GM12878 (cell line): Measurements from ENCODE around the gene GRM3. TPM values are rescaled to one million over a fixed set of nuclear protein-coding genes. Genes with fewer than 3 reads are reported as not detected.

Experiments
- ATAC-seq: fragments of 200-7000 bp; cut with Tn5 transposase; 3 replicates; pipeline ENCODE4 v1.9.1; 2020; ENCODE audit warnings: mild to moderate bottlenecking, moderate library complexity
- BruUV-seq: library from RNA; stranded (reverse); fragments of 400-500 nt; replicated peaks from 2 replicates; lab custom pipeline; 2021; lab: Mats Ljungman, UMichigan
- CTCF ChIA-PET: fragments of 300-600 bp; sonication (Branson Sonifier 250); formaldehyde crosslinking; extraction: SDS; loops from one replicate; lab custom pipeline; 2021; ENCODE audit warnings: inconsistent platforms; lab: Yijun Ruan, JAX
- POLR2A ChIA-PET: fragments of 350-600 bp; formaldehyde crosslinking; extraction: SDS; loops from one replicate; lab custom pipeline; 2021; ENCODE audit warnings: inconsistent platforms; lab: Charles Lee
- RAD21 ChIA-PET: fragments of 300-600 bp; sonication (Branson Sonifier 250); formaldehyde crosslinking; loops from one replicate; lab custom pipeline; 2023; ENCODE audit warnings: antibody characterized with exemption; ENCODE audit not compliant: unreplicated experiment; lab: Charles Lee
- SMC1A ChIA-PET: fragments of 300-600 bp; sonication (Branson Sonifier 250); formaldehyde crosslinking; loops from one replicate; lab custom pipeline; 2023; ENCODE audit not compliant: unreplicated experiment, uncharacterized antibody; lab: Charles Lee
- DNase-seq: peaks from one replicate; pipeline ENCODE4 v3.0.0-alpha.2; 2011; ENCODE audit warnings: low read depth, low spot score
- FAIRE-seq: peaks from 3 replicates; lab custom pipeline; 2011; peaks lifted over from hg19 to GRCh38; lab: Jason Lieb, UNC
- H2AFZ ChIP-seq: 2 replicates; pipeline ENCODE4 v1.6.0; 2011; ENCODE audit warnings: low read depth, low read length, control low read depth; ENCODE audit not compliant: control insufficient read depth
- H3K27ac ChIP-seq: 2 replicates; pipeline ENCODE4 v1.5.1; 2011; ENCODE audit warnings: control low read depth; ENCODE audit not compliant: control insufficient read depth, insufficient read depth
- H3K27me3 ChIP-seq, 2 experiments: replicated peaks in 1 of 2; 2 replicates each; pipeline versions ENCODE4 v1.6.0 to v1.6.1; 2011; ENCODE audit warnings: low read length in 1 of 2; ENCODE audit not compliant: control insufficient read depth in 2 of 2, insufficient read depth in 2 of 2
- H3K36me3 ChIP-seq, 2 experiments: 2 replicates each; pipeline ENCODE4 v1.5.1; 2011; ENCODE audit warnings: low read length in 1 of 2; ENCODE audit not compliant: control insufficient read depth in 2 of 2, insufficient read depth in 2 of 2
- H3K4me1 ChIP-seq: 2 replicates; pipeline ENCODE4 v1.6.1; 2011; ENCODE audit warnings: mild to moderate bottlenecking, low read length, moderate library complexity, mixed read lengths; ENCODE audit not compliant: control insufficient read depth, insufficient read depth
- H3K4me2 ChIP-seq: 2 replicates; pipeline ENCODE4 v1.6.0; 2011; ENCODE audit warnings: control low read depth; ENCODE audit not compliant: control insufficient read depth, insufficient read depth
- H3K4me3 ChIP-seq: fragments of 200-600 bp; sonication (generic); 2 replicates; pipeline ENCODE4 v1.5.1; 2016
- H3K79me2 ChIP-seq: 2 replicates; pipeline ENCODE4 v1.6.0; 2011; ENCODE audit warnings: low read length; ENCODE audit not compliant: control insufficient read depth, insufficient read depth
- H3K9ac ChIP-seq: 2 replicates; pipeline ENCODE4 v1.8.0; 2011; ENCODE audit warnings: low read length, control low read depth, mixed read lengths; ENCODE audit not compliant: control insufficient read depth, insufficient read depth
- H3K9me3 ChIP-seq: replicated peaks from 3 replicates; pipeline ENCODE4 v1.5.1; 2011; ENCODE audit warnings: mild to moderate bottlenecking, low read length; ENCODE audit not compliant: control insufficient read depth, insufficient read depth
- H4K20me1 ChIP-seq: 2 replicates; pipeline ENCODE4 v1.6.0; 2011; ENCODE audit not compliant: control insufficient read depth, insufficient read depth
- FOS ChIP-seq: IDR thresholded peaks from 3 replicates; pipeline ENCODE4 v1.6.1; 2011; ENCODE audit warnings: borderline replicate concordance; ENCODE audit not compliant: insufficient read length; ENCODE audit errors: extremely low read depth
- IRF4 ChIP-seq: IDR thresholded peaks from 2 replicates; pipeline ENCODE4 v1.6.1; 2011; ENCODE audit warnings: low read depth, low read length
- JUNB ChIP-seq: IDR thresholded peaks from 2 replicates; pipeline ENCODE4 v1.6.1; 2016; ENCODE audit warnings: antibody characterized with exemption, mild to moderate bottlenecking
- PML ChIP-seq: IDR thresholded peaks from 2 replicates; pipeline ENCODE4 v1.6.1; 2012; ENCODE audit warnings: low read length, inconsistent platforms
- TBL1XR1 ChIP-seq: IDR thresholded peaks from 2 replicates; pipeline ENCODE4 v1.6.1; 2012; ENCODE audit warnings: low read depth, low read length, improper control_type of control experiment
- ZSCAN29 ChIP-seq: fragments of 450-650 bp; IDR thresholded peaks from 2 replicates; pipeline ENCODE4 v1.6.1; 2017; ENCODE audit warnings: mild to moderate bottlenecking, moderate library complexity
- WGBS: methylation state at CpG from one replicate; pipeline ENCODE4 v1.1.6; 2016; ENCODE audit warnings: low lambda C conversion rate; ENCODE audit not compliant: insufficient replicate concordance, insufficient coverage; ENCODE audit errors: missing lambda C conversion rate; 5-methylcytosine and 5-hydroxymethylcytosine counted together
- in situ Hi-C: fragments of 300-500 bp; cut with MboI; formaldehyde crosslinking; loops from 9 replicates; pipeline ENCODE4 v1.14.3; 2018; ENCODE audit warnings: mixed read lengths
- intact Hi-C: fragments of 100-400 bp; cut with micrococcal nuclease; formaldehyde crosslinking; loops from one replicate; pipeline ENCODE4 v1.14.2; 2022; ENCODE audit not compliant: unreplicated experiment
- polyA plus RNA-seq, 11 experiments: library from polyadenylated mRNA; depleted of rRNA in 4 of 11; unstranded in 6 of 11; stranded (reverse) in 5 of 11; fragments of >200 nt; fragmentation: Nextera tagmentation in 4 of 11; fragmentation: Illumina TruSeq in 1 of 11; extraction: Ambion mirVana in 4 of 11; extraction: Trizol in 1 of 11; gene quantifications; 1 replicate in 1 of 11; 2 replicates in 10 of 11; pipeline versions ENCODE4 v1.2.1 to v1.2.3, GENCODE V29; 2011 to 2016; ENCODE audit warnings: inconsistent platforms in 2 of 11, missing spikeins in 2 of 11, low read depth in 1 of 11
- total RNA-seq, 4 experiments: library from RNA; depleted of rRNA in 3 of 4; stranded (reverse); fragments of >200 nt in 3 of 4; fragmentation: Illumina TruSeq in 1 of 4; extraction: Trizol in 1 of 4; gene quantifications; 2 replicates each; pipeline versions ENCODE4 v1.2.1 to v1.2.3, GENCODE V29; 2013 to 2021
- TF ChIP-seq, protein P1 (sequence below): fragments of 450-650 bp; IDR thresholded peaks from 2 replicates; pipeline ENCODE4 v1.6.1; 2018; ENCODE audit warnings: borderline replicate concordance, mild to moderate bottlenecking; ENCODE audit not compliant: partially characterized antibody

GRM3 gene
- total and polyA plus RNA-seq, 10 of the 15 experiments (the other 5 are each of a cell fraction or from before 2014, with no cell fraction given), result 0.03 to 0.49 (median 0.15) TPM; not detected in 1

DNA sequence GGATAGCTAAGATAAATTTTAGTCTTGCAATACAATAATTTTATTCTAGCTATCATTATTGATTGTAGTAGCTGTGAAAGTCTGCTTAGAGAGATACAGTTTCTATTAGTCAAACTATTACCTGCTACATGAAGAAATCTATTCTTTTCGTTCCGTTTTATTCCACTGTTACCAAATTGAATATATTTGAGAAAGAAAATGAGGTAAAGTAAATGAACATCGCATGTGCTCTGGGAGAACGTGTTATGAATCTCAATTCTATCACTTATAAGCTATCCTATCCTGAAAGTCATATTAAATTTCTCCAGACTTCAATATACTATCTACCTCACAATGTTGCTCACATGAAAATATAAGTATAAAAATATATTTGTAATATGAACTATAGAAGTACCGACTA lies 21.3 kb downstream of the GRM3 start:
- no TSS peak for BruUV-seq

More for the DNA sequence above, 21.3 kb downstream of the GRM3 start:
- 43% methylated on average over 5 of the region's 5 CpGs for whole genome bisulfite sequencing
- in situ Hi-C loops (no loop called here), intact Hi-C loops (loop anchor here (5.0 kb wide), 1 partner anchor 152 kb away; no protein-coding TSS in a partner anchor)
- Histone ChIP-seq H3K4me1 (no peaks in the 10 kb centered on the region), H3K36me3 (no peaks in the 10 kb centered on the region), H3K27me3 (no peaks in the 10 kb centered on the region; a peak in 1 of 4 replicates), H3K9me3 (no peaks in the 10 kb centered on the region), H3K9ac (no peak overlapping the region), H3K4me2 (no peak overlapping the region), H3K4me3 (no peak overlapping the region), H2AFZ (no peak overlapping the region), H3K79me2 (no peaks in the 10 kb centered on the region), H3K27ac (no peak overlapping the region), H4K20me1 (no peaks in the 10 kb centered on the region)
- ATAC-seq (no peak), DNase-seq (no peak), FAIRE-seq (no peak)
- RAD21 ChIA-PET, result no interaction called here
- TF ChIP-seq TBL1XR1, result no peak
- TF ChIP-seq IRF4, result no peak
- TF ChIP-seq, protein P1, sequence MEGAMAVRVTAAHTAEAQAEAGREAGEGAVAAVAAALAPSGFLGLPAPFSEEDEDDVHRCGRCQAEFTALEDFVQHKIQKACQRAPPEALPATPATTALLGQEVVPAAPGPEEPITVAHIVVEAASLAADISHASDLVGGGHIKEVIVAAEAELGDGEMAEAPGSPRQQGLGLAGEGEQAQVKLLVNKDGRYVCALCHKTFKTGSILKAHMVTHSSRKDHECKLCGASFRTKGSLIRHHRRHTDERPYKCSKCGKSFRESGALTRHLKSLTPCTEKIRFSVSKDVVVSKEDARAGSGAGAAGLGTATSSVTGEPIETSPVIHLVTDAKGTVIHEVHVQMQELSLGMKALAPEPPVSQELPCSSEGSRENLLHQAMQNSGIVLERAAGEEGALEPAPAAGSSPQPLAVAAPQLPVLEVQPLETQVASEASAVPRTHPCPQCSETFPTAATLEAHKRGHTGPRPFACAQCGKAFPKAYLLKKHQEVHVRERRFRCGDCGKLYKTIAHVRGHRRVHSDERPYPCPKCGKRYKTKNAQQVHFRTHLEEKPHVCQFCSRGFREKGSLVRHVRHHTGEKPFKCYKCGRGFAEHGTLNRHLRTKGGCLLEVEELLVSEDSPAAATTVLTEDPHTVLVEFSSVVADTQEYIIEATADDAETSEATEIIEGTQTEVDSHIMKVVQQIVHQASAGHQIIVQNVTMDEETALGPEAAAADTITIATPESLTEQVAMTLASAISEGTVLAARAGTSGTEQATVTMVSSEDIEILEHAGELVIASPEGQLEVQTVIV, result no peak
- no peak for TF ChIP-seq JUNB
- no peak for TF ChIP-seq PML
- no peak for TF ChIP-seq ZSCAN29
- TF ChIP-seq FOS, result no peak
- TF ChIP-seq, all 136 proteins: peak for 0
- POLR2A ChIA-PET, result no interaction called here
- CTCF ChIA-PET, result interaction anchor here (0.9 kb wide), 1 partner anchor 151 kb away, joined by 3 read pairs; no protein-coding TSS in a partner anchor
- SMC1A ChIA-PET, result no interaction called here
